ENCODE measurements around the gene C5orf24. TPM values are rescaled to one million over a fixed set of nuclear protein-coding genes. Genes with fewer than 3 reads are reported as not detected.

The C5orf24 gene
- total RNA-seq, 1 donor from 2014 or later = 65.1 TPM

- no peak for TF ChIP-seq CTCF (IDR thresholded peaks at IDR 0.05; ENCODE audit: insufficient read depth, low read length, poor library complexity, severe bottlenecking)
- Histone ChIP-seq H3K27me3 (ENCODE audit: control insufficient read depth, insufficient read depth, low read length) (no peaks in the 10 kb centered on the region), H3K4me3 (ENCODE audit: low read depth, low read length) (no peak overlapping the region), H3K36me3 (ENCODE audit: control insufficient read depth, insufficient read depth, low read length) (no peaks in the 10 kb centered on the region)
- no peak for DNase-seq (ENCODE audit: low read depth)
Measured at GRCh38 chr5:134818776-134819175, 27.0 kb upstream of the C5orf24 start.

DNA sequence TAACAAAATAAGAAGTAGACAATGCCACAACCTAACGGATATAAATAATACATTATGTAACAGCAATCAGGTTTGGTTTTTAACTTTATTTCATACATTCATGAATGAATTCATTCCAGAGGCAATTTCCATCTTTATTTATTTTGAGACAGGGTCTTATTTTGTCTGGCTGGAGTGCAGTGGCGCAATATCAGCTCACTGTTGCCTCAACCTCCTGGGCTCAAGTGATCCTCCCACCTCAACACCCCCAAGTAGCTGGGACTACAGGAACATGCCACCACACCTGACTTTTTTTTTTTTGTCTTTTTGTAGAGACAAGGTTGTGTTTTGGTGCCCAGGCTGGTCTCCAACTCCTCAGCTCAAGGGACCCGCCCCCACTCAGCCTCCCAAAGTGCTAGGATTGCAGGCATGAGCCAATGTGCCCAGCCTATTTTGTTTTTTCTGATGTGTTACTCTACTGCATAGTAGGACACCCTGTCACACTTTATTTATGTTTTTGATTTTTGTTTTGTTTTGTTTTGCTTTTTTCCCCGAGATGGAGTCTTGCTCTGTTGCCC is 26.3 kb upstream of the C5orf24 start:
- H3K4me3 ChIP-seq (ENCODE audit: low read depth, low read length) = no peak overlapping the region
- no peak for TF ChIP-seq CTCF (IDR thresholded peaks at IDR 0.05; ENCODE audit: insufficient read depth, low read length, poor library complexity, severe bottlenecking)
- H3K27me3 ChIP-seq (ENCODE audit: control insufficient read depth, insufficient read depth, low read length) = no peaks in the 10 kb centered on the region
- no peak for DNase-seq (ENCODE audit: low read depth)
- no peaks in the 10 kb centered on the region for H3K36me3 ChIP-seq (ENCODE audit: control insufficient read depth, insufficient read depth, low read length)

- no peak for DNase-seq (ENCODE audit: low read depth)
- no peak overlapping the region for H3K4me3 ChIP-seq (ENCODE audit: low read depth, low read length)
- H3K27me3 ChIP-seq (ENCODE audit: control insufficient read depth, insufficient read depth, low read length) = no peaks in the 10 kb centered on the region
- no peak for TF ChIP-seq CTCF (IDR thresholded peaks at IDR 0.05; ENCODE audit: insufficient read depth, low read length, poor library complexity, severe bottlenecking)
- no peaks in the 10 kb centered on the region for H3K36me3 ChIP-seq (ENCODE audit: control insufficient read depth, insufficient read depth, low read length)
Measured at GRCh38 chr5:134821841-134822240, 23.9 kb upstream of the C5orf24 start.

DNA sequence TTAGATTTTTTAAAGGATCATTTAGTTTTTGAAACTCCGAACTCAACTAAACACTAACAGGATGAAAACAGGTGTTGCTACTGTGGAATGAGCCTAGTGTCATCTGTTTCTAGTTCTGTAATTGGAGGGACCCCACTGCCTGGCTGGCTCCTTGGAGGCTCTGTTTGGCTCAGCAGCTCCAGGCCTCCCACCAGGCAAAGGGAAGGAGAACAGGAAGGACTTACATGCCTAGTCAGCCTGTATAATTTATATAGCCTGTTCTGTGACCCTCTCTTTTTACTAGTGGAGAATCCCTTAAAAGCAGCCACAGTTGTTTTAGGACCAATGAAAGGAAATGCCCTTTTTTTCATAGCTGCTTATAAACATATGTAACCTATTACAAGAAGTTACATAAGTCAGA is 21.1 kb upstream of the C5orf24 start:
- no peaks in the 10 kb centered on the region for H3K27me3 ChIP-seq (ENCODE audit: control insufficient read depth, insufficient read depth, low read length)
- TF ChIP-seq CTCF (IDR thresholded peaks at IDR 0.05; ENCODE audit: insufficient read depth, low read length, poor library complexity, severe bottlenecking) = no peak
- H3K36me3 ChIP-seq (ENCODE audit: control insufficient read depth, insufficient read depth, low read length) = no peaks in the 10 kb centered on the region
- no peak overlapping the region for H3K4me3 ChIP-seq (ENCODE audit: low read depth, low read length)
- DNase-seq (ENCODE audit: low read depth) = no peak

DNA sequence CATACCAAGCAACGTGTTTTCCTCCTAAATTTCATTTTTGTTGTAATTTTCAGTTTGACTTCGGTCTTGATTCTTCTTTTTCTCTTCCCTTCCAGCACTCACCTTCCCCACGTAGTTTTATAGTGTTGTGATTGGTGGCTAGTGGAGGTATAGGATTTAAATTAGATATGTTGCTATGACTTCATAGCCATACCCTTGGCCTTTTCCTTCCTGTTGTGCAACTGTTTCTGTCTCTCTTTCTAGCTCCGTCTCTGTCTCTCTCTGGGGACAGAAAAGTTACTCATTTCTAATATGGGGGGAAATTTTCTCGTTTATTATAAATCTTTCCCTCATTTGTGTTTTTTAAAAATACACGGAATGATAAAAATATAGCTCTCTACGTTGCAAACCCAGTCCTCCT is 20.6 kb upstream of the C5orf24 start:
- DNase-seq (ENCODE audit: low read depth) = no peak
- Histone ChIP-seq H3K36me3 (ENCODE audit: control insufficient read depth, insufficient read depth, low read length) (no peaks in the 10 kb centered on the region), H3K4me3 (ENCODE audit: low read depth, low read length) (no peak overlapping the region), H3K27me3 (ENCODE audit: control insufficient read depth, insufficient read depth, low read length) (no peaks in the 10 kb centered on the region)
- no peak for TF ChIP-seq CTCF (IDR thresholded peaks at IDR 0.05; ENCODE audit: insufficient read depth, low read length, poor library complexity, severe bottlenecking)

- H3K27me3 ChIP-seq (ENCODE audit: control insufficient read depth, insufficient read depth, low read length) = no peaks in the 10 kb centered on the region
- DNase-seq (ENCODE audit: low read depth) = no peak
- H3K36me3 ChIP-seq (ENCODE audit: control insufficient read depth, insufficient read depth, low read length) = no peaks in the 10 kb centered on the region
- H3K4me3 ChIP-seq (ENCODE audit: low read depth, low read length) = no peak overlapping the region
- TF ChIP-seq CTCF (IDR thresholded peaks at IDR 0.05; ENCODE audit: insufficient read depth, low read length, poor library complexity, severe bottlenecking) = no peak
Measured at GRCh38 chr5:134833340-134834032, 12.3 kb upstream of the C5orf24 start.

All from kidney epithelial cell (primary cell).